Stomach (tissue), 4 donors: ENCODE measurements around the gene SYT12.

Experiments
- EP300 ChIP-seq: sonication (generic); formaldehyde crosslinking; IDR thresholded peaks from one replicate; pipeline ENCODE4 v1.6.1; 2017; ENCODE audit warnings: antibody characterized with exemption
- POLR2A ChIP-seq, 4 donors: fragments of 450-650 bp; IDR thresholded peaks; one replicate each; pipeline ENCODE4 v1.6.1; 2016; ENCODE audit warnings: antibody characterized with exemption in 4 of 4, control low read depth in 2 of 4, mild to moderate bottlenecking in 1 of 4, moderate library complexity in 1 of 4
- POLR2AphosphoS5 ChIP-seq, 3 donors: sonication (generic); formaldehyde crosslinking; IDR thresholded peaks; one replicate each; pipeline ENCODE4 v1.6.1; 2016; ENCODE audit warnings: antibody characterized with exemption in 3 of 3
- TF ChIP-seq, protein P1 (sequence below), 7 experiments: fragments of 450-650 bp in 4 of 7; fragments of 200-600 bp in 3 of 7; sonication (generic) in 3 of 7; IDR thresholded peaks; one replicate each; pipeline ENCODE4 v1.5.1; 2016 to 2019; ENCODE audit warnings: antibody characterized with exemption in 7 of 7, control low read depth in 2 of 7, mild to moderate bottlenecking in 1 of 7

DNA sequence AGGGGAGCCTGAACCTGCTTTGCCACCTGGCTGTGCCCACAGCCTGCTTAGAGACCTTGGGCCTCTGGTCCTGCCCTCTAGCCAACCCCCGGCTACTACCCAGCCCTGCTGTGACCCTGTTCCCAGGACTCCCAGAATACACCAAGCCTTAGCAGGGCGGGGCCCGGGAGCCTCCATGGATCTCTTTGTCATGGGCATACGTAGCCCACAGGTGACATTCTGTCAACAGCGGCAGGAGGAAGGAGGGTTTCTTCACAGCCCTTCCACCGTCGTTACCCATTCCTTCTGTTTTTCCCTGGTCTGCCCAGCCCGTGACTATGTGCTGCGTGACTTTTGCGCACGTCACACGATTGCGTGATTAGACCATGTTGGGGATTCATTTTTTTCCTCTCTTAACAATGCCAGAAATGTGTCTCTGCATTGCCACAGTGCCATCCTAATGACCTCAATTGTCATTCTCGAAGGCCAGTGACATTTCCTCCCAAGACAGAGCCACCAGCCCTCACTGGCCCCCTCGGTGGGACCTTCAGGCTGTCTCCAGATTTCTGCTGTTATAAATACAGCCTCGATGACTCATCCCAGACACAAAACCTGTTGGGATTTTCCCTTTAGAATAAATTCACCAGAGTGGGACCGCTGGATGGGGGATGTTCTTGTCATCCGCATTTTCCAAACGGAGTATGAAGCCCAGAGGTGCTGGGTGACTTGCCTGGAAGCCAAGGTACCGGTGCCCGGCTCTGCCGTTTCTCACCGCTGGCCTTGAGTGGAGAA lies 9.0 kb downstream of the SYT12 start:
- TF ChIP-seq POLR2A (IDR thresholded peaks at IDR 0.05) (no peak), POLR2AphosphoS5 (IDR thresholded peaks at IDR 0.05) (no peak), EP300 (no peak)
- TF ChIP-seq, protein P1, sequence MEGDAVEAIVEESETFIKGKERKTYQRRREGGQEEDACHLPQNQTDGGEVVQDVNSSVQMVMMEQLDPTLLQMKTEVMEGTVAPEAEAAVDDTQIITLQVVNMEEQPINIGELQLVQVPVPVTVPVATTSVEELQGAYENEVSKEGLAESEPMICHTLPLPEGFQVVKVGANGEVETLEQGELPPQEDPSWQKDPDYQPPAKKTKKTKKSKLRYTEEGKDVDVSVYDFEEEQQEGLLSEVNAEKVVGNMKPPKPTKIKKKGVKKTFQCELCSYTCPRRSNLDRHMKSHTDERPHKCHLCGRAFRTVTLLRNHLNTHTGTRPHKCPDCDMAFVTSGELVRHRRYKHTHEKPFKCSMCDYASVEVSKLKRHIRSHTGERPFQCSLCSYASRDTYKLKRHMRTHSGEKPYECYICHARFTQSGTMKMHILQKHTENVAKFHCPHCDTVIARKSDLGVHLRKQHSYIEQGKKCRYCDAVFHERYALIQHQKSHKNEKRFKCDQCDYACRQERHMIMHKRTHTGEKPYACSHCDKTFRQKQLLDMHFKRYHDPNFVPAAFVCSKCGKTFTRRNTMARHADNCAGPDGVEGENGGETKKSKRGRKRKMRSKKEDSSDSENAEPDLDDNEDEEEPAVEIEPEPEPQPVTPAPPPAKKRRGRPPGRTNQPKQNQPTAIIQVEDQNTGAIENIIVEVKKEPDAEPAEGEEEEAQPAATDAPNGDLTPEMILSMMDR (IDR thresholded peaks at IDR 0.05) = no peak
